ENCODE data around the gene WNT11. TPM values are rescaled to one million over a fixed set of nuclear protein-coding genes. Genes with fewer than 3 reads are reported as not detected.

Gene WNT11
- total RNA-seq, 2 donors from 2014 or later = 0.53 to 0.62 TPM

DNA sequence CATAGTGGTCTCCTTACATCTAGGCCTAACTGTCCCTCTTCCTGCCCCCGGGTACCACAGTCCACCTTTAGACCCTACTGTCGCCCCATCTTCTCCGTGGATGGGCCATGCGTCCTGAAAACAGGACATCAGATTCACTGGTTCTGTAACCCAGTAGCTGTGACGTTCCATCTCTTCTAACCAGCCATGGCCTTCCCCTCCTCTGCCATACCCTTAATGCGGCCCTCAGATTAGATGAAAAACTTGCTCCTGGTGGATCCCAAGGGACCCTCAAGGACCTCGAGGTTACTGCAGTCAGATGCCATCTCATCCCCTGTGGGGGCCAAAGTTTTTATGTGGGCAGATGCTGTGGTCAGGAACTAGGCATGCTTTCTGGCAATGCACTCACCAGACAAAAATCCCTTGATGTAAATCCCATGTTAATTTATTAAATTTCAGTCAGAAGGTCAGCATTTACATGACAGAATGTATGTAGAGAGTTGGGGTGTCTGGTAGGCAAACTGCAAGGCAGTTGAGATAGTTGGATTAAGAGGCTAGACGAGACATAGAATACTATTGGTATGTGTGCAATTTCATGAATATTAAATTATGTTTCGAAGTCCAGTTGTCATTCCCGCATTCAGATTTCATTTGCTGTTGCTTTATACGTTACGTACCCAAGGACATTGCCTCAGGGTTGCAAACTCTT, 64.3 kb downstream of the WNT11 start:
- no peak for TF ChIP-seq CTCF (conservative IDR thresholded peaks at IDR 0.05)
- Histone ChIP-seq H3K4me1 (ENCODE audit: control insufficient read depth, insufficient read depth, low read length) (no peaks in the 10 kb centered on the region), H3K36me3 (ENCODE audit: control insufficient read depth, insufficient read depth, low read length) (peaks cover 17% of the 10 kb centered on the region), H3K27ac (ENCODE audit: low read depth, low read length) (no peak overlapping the region), H3K27me3 (ENCODE audit: control insufficient read depth, insufficient read depth, low read length, poor library complexity, severe bottlenecking) (peaks cover 45% of the 10 kb centered on the region), H3K9me3 (ENCODE audit: control insufficient read depth, low read length) (no peaks in the 10 kb centered on the region), H3K9ac (ENCODE audit: extremely low read depth, low read length, poor library complexity, severe bottlenecking) (no peak overlapping the region), H3K4me3 (ENCODE audit: low read length) (no peak overlapping the region)
- Mint-ChIP-seq H3K27me3 (ENCODE audit: insufficient read depth) (peaks cover 37% of the 10 kb centered on the region), H3K9me3 (no peaks in the 10 kb centered on the region), H3K36me3 (ENCODE audit: low read depth) (peaks cover 31% of the 10 kb centered on the region), H3K4me1 (no peaks in the 10 kb centered on the region), H3K27ac (no peak overlapping the region), H3K4me3 (no peak overlapping the region)
- WGBS, 2 experiments (ENCODE audit: insufficient coverage in 1 of 2, insufficient read length in 1 of 2) = 89 to 96% methylated on average over 5 to 12 of the region's 12 CpGs
- peak; percentile 22 for DNase-seq

GRCh38 chr11:76140912-76141574, 65.3 kb downstream of the WNT11 start:
- no peak overlapping the region for H3K4me3 Mint-ChIP-seq
- no peak overlapping the region for H3K9ac ChIP-seq (ENCODE audit: extremely low read depth, low read length, poor library complexity, severe bottlenecking)

DNA sequence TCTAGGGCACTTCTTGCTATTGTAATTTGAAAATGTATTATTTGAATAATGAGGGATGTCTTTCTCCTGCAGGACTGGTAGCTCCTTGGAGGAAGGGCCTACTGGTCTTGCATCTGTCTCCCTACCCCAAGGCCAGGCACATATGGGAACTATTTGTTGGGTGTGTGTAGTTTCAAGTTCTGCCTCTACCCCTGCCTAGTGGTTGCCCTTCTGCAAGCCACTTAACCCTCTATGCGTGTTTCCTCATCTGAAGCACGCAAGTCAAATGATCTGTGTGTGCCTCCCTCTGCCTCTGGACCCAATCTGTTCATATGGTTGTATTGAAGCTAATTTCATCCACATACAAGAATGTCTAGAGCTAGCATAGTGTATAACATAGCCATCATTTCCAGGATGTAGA, 67.0 kb downstream of the WNT11 start:
- Histone ChIP-seq H3K4me1 (ENCODE audit: control insufficient read depth, insufficient read depth, low read length) (no peaks in the 10 kb centered on the region), H3K9me3 (ENCODE audit: control insufficient read depth, low read length) (no peaks in the 10 kb centered on the region), H3K9ac (ENCODE audit: extremely low read depth, low read length, poor library complexity, severe bottlenecking) (no peak overlapping the region), H3K27me3 (ENCODE audit: control insufficient read depth, insufficient read depth, low read length, poor library complexity, severe bottlenecking) (peaks cover 35% of the 10 kb centered on the region), H3K36me3 (ENCODE audit: control insufficient read depth, insufficient read depth, low read length) (peaks cover 21% of the 10 kb centered on the region), H3K27ac (ENCODE audit: low read depth, low read length) (no peak overlapping the region), H3K4me3 (ENCODE audit: low read length) (no peak overlapping the region)
- Mint-ChIP-seq H3K27me3 (ENCODE audit: insufficient read depth) (peaks cover 15% of the 10 kb centered on the region), H3K4me3 (no peak overlapping the region), H3K36me3 (ENCODE audit: low read depth) (peaks cover 46% of the 10 kb centered on the region), H3K9me3 (no peaks in the 10 kb centered on the region), H3K27ac (no peak overlapping the region), H3K4me1 (no peaks in the 10 kb centered on the region)
- WGBS, 2 experiments (ENCODE audit: insufficient coverage in 1 of 2, insufficient read length in 1 of 2) = 97% methylated on average over 2 of the region's 2 CpGs; no CpG with 5 or more reads in 1 of the 2 experiments
- DNase-seq = peak; percentile 25
- TF ChIP-seq CTCF (conservative IDR thresholded peaks at IDR 0.05) = no peak

More at GRCh38 chr11:76140912-76141574, 65.3 kb downstream of the WNT11 start:
- DNase-seq = peak; percentile 32
- H3K36me3 Mint-ChIP-seq (ENCODE audit: low read depth) = peaks cover 33% of the 10 kb centered on the region
- Histone ChIP-seq H3K27ac (ENCODE audit: low read depth, low read length) (no peak overlapping the region), H3K4me1 (ENCODE audit: control insufficient read depth, insufficient read depth, low read length) (no peaks in the 10 kb centered on the region), H3K36me3 (ENCODE audit: control insufficient read depth, insufficient read depth, low read length) (peaks cover 19% of the 10 kb centered on the region), H3K9me3 (ENCODE audit: control insufficient read depth, low read length) (no peaks in the 10 kb centered on the region), H3K4me3 (ENCODE audit: low read length) (no peak overlapping the region), H3K27me3 (ENCODE audit: control insufficient read depth, insufficient read depth, low read length, poor library complexity, severe bottlenecking) (peaks cover 39% of the 10 kb centered on the region)
- H3K27me3 Mint-ChIP-seq (ENCODE audit: insufficient read depth) = peaks cover 27% of the 10 kb centered on the region
- WGBS, 2 experiments (ENCODE audit: insufficient coverage in 1 of 2, insufficient read length in 1 of 2) = 95 to 97% methylated on average over 19 to 22 of the region's 22 CpGs
- no peak for TF ChIP-seq CTCF (conservative IDR thresholded peaks at IDR 0.05)
- no peak overlapping the region for H3K27ac Mint-ChIP-seq
- no peaks in the 10 kb centered on the region for H3K9me3 Mint-ChIP-seq
- no peaks in the 10 kb centered on the region for H3K4me1 Mint-ChIP-seq

Other genes with a start within 250 kb of the WNT11 start
- gene THAP12, start 174.6 kb upstream of the WNT11 start, total RNA-seq = 10 to 100 TPM; 39.6 to 46.2 TPM
- 10 to 100 TPM in 1 of 2 donors, 1 to 10 TPM in 1; 6.6 to 13.5 TPM for gene GVQW3, start 174.8 kb upstream of the WNT11 start, total RNA-seq
- 10 to 100 TPM; 27.4 to 35.5 TPM for gene EMSY, start 238.5 kb upstream of the WNT11 start, total RNA-seq

Measured in endodermal cell (in vitro differentiated cells).